B cell (primary cell): ENCODE measurements around the gene ZNF827. TPM values are rescaled to one million over a fixed set of nuclear protein-coding genes. Genes with fewer than 3 reads are reported as not detected.

Experiments
- ATAC-seq: fragments of 200-7000 bp; cut with Tn5 transposase; one replicate; pipeline ENCODE4 v1.10.0; 2021; ENCODE audit warnings: low read depth, mild to moderate bottlenecking, moderate number of reproducible peaks, moderate library complexity
- CTCF ChIA-PET: fragments of 350-600 bp; sonication (Branson Sonifier 250); formaldehyde crosslinking; loops from one replicate; lab custom pipeline; 2021; ENCODE audit warnings: antibody characterized with exemption, inconsistent platforms; lab: Charles Lee
- POLR2A ChIA-PET: fragments of 350-600 bp; sonication (Branson Sonifier 250); formaldehyde crosslinking; loops from one replicate; lab custom pipeline; 2021; ENCODE audit warnings: antibody characterized with exemption; lab: Charles Lee
- DNase-seq: peaks from one replicate; pipeline ENCODE4 v3.0.0; 2013
- H2AFZ ChIP-seq: 2 replicates; pipeline ENCODE4 v1.6.1; 2012; ENCODE audit warnings: mild to moderate bottlenecking, low read depth, low read length; ENCODE audit not compliant: insufficient read depth, poor library complexity, severe bottlenecking
- H3K27ac ChIP-seq, 2 donors: 1 replicate in 1 of 2; 2 replicates in 1 of 2; pipeline ENCODE4 v1.5.1; 2012 to 2013; ENCODE audit warnings: low read length in 2 of 2, mild to moderate bottlenecking in 2 of 2, moderate library complexity in 1 of 2
- H3K27me3 ChIP-seq, 4 experiments: fragments of 200-600 bp in 1 of 4; sonication (generic) in 1 of 4; replicated peaks in 1 of 4; 1 replicate in 2 of 4; 2 replicates in 2 of 4; pipeline versions ENCODE4 v1.6.1 to v1.7.0; 2013 to 2016; ENCODE audit warnings: low read length in 3 of 4, mild to moderate bottlenecking in 2 of 4, mixed read lengths in 1 of 4, moderate library complexity in 1 of 4; ENCODE audit not compliant: insufficient read depth in 4 of 4, control insufficient read depth in 3 of 4; ENCODE audit errors: control extremely low read depth in 1 of 4
- H3K36me3 ChIP-seq, 2 experiments: replicated peaks in 1 of 2; 1 replicate in 1 of 2; 2 replicates in 1 of 2; pipeline versions ENCODE4 v1.6.1 to v1.7.1; 2013; ENCODE audit warnings: low read length in 1 of 2; ENCODE audit not compliant: insufficient read depth in 2 of 2, control insufficient read depth in 1 of 2; ENCODE audit errors: control extremely low read depth in 1 of 2, extremely low read depth in 1 of 2
- H3K4me1 ChIP-seq, 2 donors: fragments of 200-600 bp in 1 of 2; sonication (generic) in 1 of 2; 1 replicate in 1 of 2; 2 replicates in 1 of 2; pipeline versions ENCODE4 v1.5.1 to v1.6.1; 2013 to 2017; ENCODE audit warnings: low read length in 2 of 2; ENCODE audit not compliant: control insufficient read depth in 2 of 2, insufficient read depth in 2 of 2
- H3K4me2 ChIP-seq: replicated peaks from 2 replicates; pipeline ENCODE3; 2012; ENCODE audit warnings: mild to moderate bottlenecking, low read depth, low read length; ENCODE audit not compliant: poor library complexity, severe bottlenecking
- H3K4me3 ChIP-seq, 5 experiments: fragments of 200-600 bp in 1 of 5; sonication (generic) in 1 of 5; 1 replicate in 3 of 5; 2 replicates in 2 of 5; pipeline versions ENCODE4 v1.5.1 to v1.7.0; 2011 to 2016; ENCODE audit warnings: low read length in 4 of 5, mild to moderate bottlenecking in 4 of 5, low read depth in 2 of 5, control low read depth in 1 of 5, moderate library complexity in 1 of 5; ENCODE audit not compliant: insufficient read depth in 1 of 5; ENCODE audit errors: control extremely low read depth in 1 of 5, extremely low read depth in 1 of 5
- H3K79me2 ChIP-seq: fragments of 200-600 bp; sonication (generic); one replicate; pipeline ENCODE4 v1.6.0; 2016; ENCODE audit warnings: low read length; ENCODE audit not compliant: control insufficient read depth, insufficient read depth
- H3K9ac ChIP-seq: fragments of 200-600 bp; sonication (generic); 2 replicates; pipeline ENCODE4 v1.6.1; 2017; ENCODE audit warnings: mild to moderate bottlenecking, low read length, moderate library complexity
- H3K9me3 ChIP-seq, 3 donors: one replicate each; pipeline versions ENCODE4 v1.6.1 to v1.7.1; 2013; ENCODE audit warnings: low read length in 2 of 3; ENCODE audit not compliant: control insufficient read depth in 2 of 3, insufficient read depth in 1 of 3; ENCODE audit errors: control extremely low read depth in 1 of 3
- H4K20me1 ChIP-seq: 2 replicates; pipeline ENCODE4 v1.6.0; 2012; ENCODE audit warnings: mild to moderate bottlenecking, low read length; ENCODE audit not compliant: insufficient read depth, control insufficient read depth, poor library complexity, severe bottlenecking
- H3K27ac Mint-ChIP-seq: one replicate; pipeline ENCODE4 v1.8.0; 2021; ENCODE audit warnings: mixed read lengths
- H3K27me3 Mint-ChIP-seq: one replicate; pipeline ENCODE4 v1.8.0; 2021; ENCODE audit warnings: mixed read lengths
- H3K4me1 Mint-ChIP-seq: one replicate; pipeline ENCODE4 v1.8.0; 2021; ENCODE audit warnings: mixed read lengths
- H3K4me3 Mint-ChIP-seq: one replicate; pipeline ENCODE4 v1.8.0; 2021; ENCODE audit warnings: mixed read lengths
- H3K9me3 Mint-ChIP-seq: one replicate; pipeline ENCODE4 v1.8.0; 2022; ENCODE audit warnings: mixed read lengths; ENCODE audit not compliant: insufficient read depth
- EZH2 ChIP-seq: IDR thresholded peaks from 2 replicates; pipeline ENCODE4 v1.6.1; 2012; ENCODE audit warnings: borderline replicate concordance, low read depth, mild to moderate bottlenecking, moderate library complexity, low read length; ENCODE audit not compliant: insufficient read depth, poor library complexity, severe bottlenecking
- WGBS: methylation state at CpG from one replicate; pipeline ENCODE4 v1.1.5; 2013; ENCODE audit warnings: missing lambda C conversion rate; ENCODE audit not compliant: insufficient coverage; 5-methylcytosine and 5-hydroxymethylcytosine counted together
- intact Hi-C: fragments of 100-400 bp; cut with micrococcal nuclease; formaldehyde crosslinking; loops from one replicate; pipeline ENCODE4 v1.10.0; 2022
- polyA plus RNA-seq: library from polyadenylated mRNA; depleted of rRNA; stranded (reverse); fragments of >200 nt; gene quantifications from 2 replicates; pipeline ENCODE4 v1.2.3, GENCODE V29; 2012
- total RNA-seq, 2 donors: library from RNA; stranded (reverse); fragments of 120-200 nt in 1 of 2; gene quantifications; 1 replicate in 1 of 2; 2 replicates in 1 of 2; pipeline versions ENCODE4 v1.2.3 to v1.2.4, GENCODE V29; 2013 to 2022
- TF ChIP-seq, protein P1 (sequence below): fragments of 200-600 bp; IDR thresholded peaks from one replicate; pipeline ENCODE4 v1.8.0; 2022; ENCODE audit warnings: antibody characterized with exemption, mild to moderate bottlenecking

The ZNF827 gene
- total and polyA plus RNA-seq, 2 donors (not counting 1 experiment from before 2014, with no cell fraction given), result 20.6 to 30.1 TPM

DNA sequence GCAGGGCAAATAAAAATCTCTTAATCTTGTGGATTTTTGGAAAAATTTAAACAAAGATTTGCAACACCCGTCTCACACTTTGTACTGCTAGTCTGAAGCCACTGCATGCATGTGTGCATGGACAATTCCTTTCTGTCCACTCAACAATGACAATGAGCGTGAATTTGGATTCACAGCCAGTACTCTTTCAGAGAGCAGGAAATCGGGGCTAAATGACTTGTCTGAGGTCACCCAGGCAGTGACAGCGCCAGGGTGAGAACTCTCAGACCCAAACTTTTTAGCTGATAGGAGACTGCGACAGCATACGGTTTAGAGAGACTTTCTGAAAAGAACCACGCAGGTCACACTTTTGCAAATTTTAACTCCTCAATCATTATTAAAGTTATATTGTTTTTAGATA lies 90.9 kb downstream of the ZNF827 start:
- 62% methylated on average over 3 of the region's 7 CpGs for WGBS
- Histone ChIP-seq H2AFZ (no peak overlapping the region), H3K27me3 (no peaks in the 10 kb centered on the region), H3K79me2 (no peaks in the 10 kb centered on the region), H3K9me3 (no peaks in the 10 kb centered on the region), H3K36me3 (peaks cover 0 to 22% of the 10 kb centered on the region in 2 experiments), H3K4me1 (peaks cover 7 to 10% of the 10 kb centered on the region in 2 donors), H3K4me2 (no peak overlapping the region), H3K9ac (no peak overlapping the region), H3K27ac (no peak overlapping the region), H3K4me3 (no peak overlapping the region), H4K20me1 (no peaks in the 10 kb centered on the region)
- POLR2A ChIA-PET, result no interaction called here
- H3K27me3 Mint-ChIP-seq, result no peaks in the 10 kb centered on the region
- peaks cover 10% of the 10 kb centered on the region for H3K4me1 Mint-ChIP-seq
- no peak for DNase-seq
- intact Hi-C loops, result loop anchor here (10.0 kb wide), 1 partner anchor 87 kb away; the partner anchor contains the start of gene ZNF827
- CTCF ChIA-PET, result interaction anchor here (0.6 to 1.4 kb wide), 2 partner anchors 8 to 442 kb away, joined by 3 read pairs; no protein-coding TSS in a partner anchor
- no peak overlapping the region for H3K4me3 Mint-ChIP-seq
- TF ChIP-seq, protein P1, sequence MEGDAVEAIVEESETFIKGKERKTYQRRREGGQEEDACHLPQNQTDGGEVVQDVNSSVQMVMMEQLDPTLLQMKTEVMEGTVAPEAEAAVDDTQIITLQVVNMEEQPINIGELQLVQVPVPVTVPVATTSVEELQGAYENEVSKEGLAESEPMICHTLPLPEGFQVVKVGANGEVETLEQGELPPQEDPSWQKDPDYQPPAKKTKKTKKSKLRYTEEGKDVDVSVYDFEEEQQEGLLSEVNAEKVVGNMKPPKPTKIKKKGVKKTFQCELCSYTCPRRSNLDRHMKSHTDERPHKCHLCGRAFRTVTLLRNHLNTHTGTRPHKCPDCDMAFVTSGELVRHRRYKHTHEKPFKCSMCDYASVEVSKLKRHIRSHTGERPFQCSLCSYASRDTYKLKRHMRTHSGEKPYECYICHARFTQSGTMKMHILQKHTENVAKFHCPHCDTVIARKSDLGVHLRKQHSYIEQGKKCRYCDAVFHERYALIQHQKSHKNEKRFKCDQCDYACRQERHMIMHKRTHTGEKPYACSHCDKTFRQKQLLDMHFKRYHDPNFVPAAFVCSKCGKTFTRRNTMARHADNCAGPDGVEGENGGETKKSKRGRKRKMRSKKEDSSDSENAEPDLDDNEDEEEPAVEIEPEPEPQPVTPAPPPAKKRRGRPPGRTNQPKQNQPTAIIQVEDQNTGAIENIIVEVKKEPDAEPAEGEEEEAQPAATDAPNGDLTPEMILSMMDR, result no peak
- TF ChIP-seq EZH2, result no peak
- no peaks in the 10 kb centered on the region for H3K9me3 Mint-ChIP-seq
- H3K27ac Mint-ChIP-seq, result no peak overlapping the region
- no peak for ATAC-seq

DNA sequence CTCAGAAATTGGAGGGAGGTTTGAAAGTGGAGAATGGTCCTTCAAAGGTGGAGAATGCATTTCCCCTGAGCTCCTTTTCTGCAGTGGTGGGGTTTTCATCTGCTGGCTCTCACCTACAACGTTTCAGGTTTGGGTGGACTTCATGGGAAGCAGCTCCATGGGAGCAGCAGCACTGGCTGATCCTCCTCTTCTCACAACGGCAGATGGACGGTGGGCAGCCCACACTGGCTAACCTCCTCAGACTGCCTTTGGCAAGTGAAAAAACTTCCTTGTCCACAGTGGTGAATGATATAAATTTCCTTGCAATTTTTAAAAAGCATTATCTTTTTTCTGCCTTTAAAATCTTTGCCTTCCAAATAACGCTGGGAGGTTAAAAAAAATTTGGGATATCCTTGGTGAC lies 93.5 kb downstream of the ZNF827 start:
- Mint-ChIP-seq H3K27ac (no peak overlapping the region), H3K4me3 (no peak overlapping the region), H3K27me3 (no peaks in the 10 kb centered on the region), H3K4me1 (peaks cover 18% of the 10 kb centered on the region), H3K9me3 (no peaks in the 10 kb centered on the region)
- ChIA-PET POLR2A (no interaction called here), CTCF (no interaction called here)
- Histone ChIP-seq H2AFZ (no peak overlapping the region), H4K20me1 (no peaks in the 10 kb centered on the region), H3K36me3 (peaks cover 0 to 25% of the 10 kb centered on the region in 2 experiments), H3K4me2 (no peak overlapping the region), H3K9ac (no peak overlapping the region), H3K27me3 (no peaks in the 10 kb centered on the region), H3K79me2 (no peaks in the 10 kb centered on the region), H3K27ac (no peak overlapping the region), H3K9me3 (no peaks in the 10 kb centered on the region), H3K4me3 (no peak overlapping the region), H3K4me1 (peaks cover 7 to 10% of the 10 kb centered on the region in 2 donors)
- WGBS, result 80% methylated on average over 1 of the region's 4 CpGs
- no peak for TF ChIP-seq EZH2
- TF ChIP-seq, protein P1, result no peak
- ATAC-seq (no peak), DNase-seq (no peak)
- intact Hi-C loops, result loop anchor here (10.0 kb wide), 1 partner anchor 90 kb away; the partner anchor contains the start of gene ZNF827
